ENCODE results near the gene C1orf174.

DNA sequence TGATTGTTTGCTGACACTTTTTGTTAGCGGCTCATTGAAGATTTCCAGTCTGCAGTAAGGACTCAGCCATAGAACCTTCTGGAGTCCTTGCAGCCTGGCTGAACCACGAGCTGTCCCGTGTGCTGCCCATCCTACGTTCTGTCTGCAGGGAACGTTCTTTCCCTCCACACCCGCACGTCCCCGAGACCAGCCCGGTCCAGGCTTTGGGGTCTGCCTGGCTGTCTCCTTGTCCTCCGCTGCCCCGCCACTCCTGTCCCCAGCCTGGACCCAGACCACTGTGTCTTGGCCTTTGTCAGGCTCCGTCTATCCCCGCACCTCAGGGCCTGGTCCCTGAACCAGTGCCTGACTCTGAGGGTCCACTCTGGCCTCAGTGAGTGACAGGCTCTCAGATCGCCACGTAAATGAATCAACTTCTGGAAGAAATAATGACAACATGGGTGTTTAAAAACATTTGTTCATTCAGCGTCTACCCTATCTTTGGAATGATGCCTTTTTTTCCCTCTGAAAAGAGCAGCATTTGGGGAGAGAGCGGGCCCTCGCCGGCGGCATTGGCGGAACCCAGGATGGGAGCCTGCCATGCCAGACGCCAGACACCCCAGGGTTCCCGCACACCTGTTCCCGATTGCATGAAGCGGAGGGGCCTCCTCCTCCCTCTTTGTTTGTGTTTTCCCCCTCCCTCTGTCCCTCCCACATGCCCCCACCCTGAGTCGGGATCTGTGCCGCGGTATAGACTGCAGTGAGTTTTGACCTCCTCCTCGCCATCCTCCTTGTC lies 43.9 kb upstream of the C1orf174 start:
- TF ChIP-seq, protein P1, sequence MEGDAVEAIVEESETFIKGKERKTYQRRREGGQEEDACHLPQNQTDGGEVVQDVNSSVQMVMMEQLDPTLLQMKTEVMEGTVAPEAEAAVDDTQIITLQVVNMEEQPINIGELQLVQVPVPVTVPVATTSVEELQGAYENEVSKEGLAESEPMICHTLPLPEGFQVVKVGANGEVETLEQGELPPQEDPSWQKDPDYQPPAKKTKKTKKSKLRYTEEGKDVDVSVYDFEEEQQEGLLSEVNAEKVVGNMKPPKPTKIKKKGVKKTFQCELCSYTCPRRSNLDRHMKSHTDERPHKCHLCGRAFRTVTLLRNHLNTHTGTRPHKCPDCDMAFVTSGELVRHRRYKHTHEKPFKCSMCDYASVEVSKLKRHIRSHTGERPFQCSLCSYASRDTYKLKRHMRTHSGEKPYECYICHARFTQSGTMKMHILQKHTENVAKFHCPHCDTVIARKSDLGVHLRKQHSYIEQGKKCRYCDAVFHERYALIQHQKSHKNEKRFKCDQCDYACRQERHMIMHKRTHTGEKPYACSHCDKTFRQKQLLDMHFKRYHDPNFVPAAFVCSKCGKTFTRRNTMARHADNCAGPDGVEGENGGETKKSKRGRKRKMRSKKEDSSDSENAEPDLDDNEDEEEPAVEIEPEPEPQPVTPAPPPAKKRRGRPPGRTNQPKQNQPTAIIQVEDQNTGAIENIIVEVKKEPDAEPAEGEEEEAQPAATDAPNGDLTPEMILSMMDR (conservative IDR thresholded peaks at IDR 0.05; ENCODE audit: low read depth, low read length): no peak
- TF ChIP-seq EZH2 (IDR thresholded peaks at IDR 0.05; ENCODE audit: low read length, unreplicated experiment) (no peak), EZH2phosphoT487 (IDR thresholded peaks at IDR 0.05; ENCODE audit: borderline replicate concordance, low read length) (no peak)
